HepG2 (cell line): Measurements from ENCODE around the gene TLK1. TPM values are rescaled to one million over a fixed set of nuclear protein-coding genes. Genes with fewer than 3 reads are reported as not detected.
A peak's percentile ranks its signal among the peaks of the same experiment; 100 is the strongest.

Experiments
- BRF2 ChIP-seq: sonication (generic); formaldehyde crosslinking; IDR thresholded peaks from 2 replicates; pipeline ENCODE4 v1.8.1; 2022; ENCODE audit warnings: mild to moderate bottlenecking, missing genetic modification reagents
- DZIP1 ChIP-seq: sonication (generic); formaldehyde crosslinking; IDR thresholded peaks from 2 replicates; pipeline ENCODE4 v1.5.0; 2020; ENCODE audit warnings: mild to moderate bottlenecking, missing genetic modification reagents
- ELF3 ChIP-seq: IDR thresholded peaks from 2 replicates; pipeline ENCODE4 v1.6.1; 2016; ENCODE audit warnings: missing genetic modification reagents, missing compliant biosample characterization
- ETS1 ChIP-seq: sonication (generic); formaldehyde crosslinking; IDR thresholded peaks from 2 replicates; pipeline ENCODE4 v1.4.0; 2020; ENCODE audit warnings: missing genetic modification reagents
- FOXM1 ChIP-seq: sonication (generic); formaldehyde crosslinking; IDR thresholded peaks from 2 replicates; pipeline ENCODE4 v1.5.0; 2020; ENCODE audit warnings: missing genetic modification reagents
- GLMP ChIP-seq: sonication (generic); formaldehyde crosslinking; IDR thresholded peaks from 2 replicates; pipeline ENCODE4 v1.9.0; 2021; ENCODE audit warnings: missing genetic modification reagents, mild to moderate bottlenecking, borderline replicate concordance
- HNF4A ChIP-seq: sonication (generic); formaldehyde crosslinking; IDR thresholded peaks from 2 replicates; pipeline ENCODE4 v1.4.0; 2020; ENCODE audit warnings: missing genetic modification reagents
- MBNL3 ChIP-seq: fragments of 250-450 bp; sonication (Bioruptor Pico); conservative IDR thresholded peaks from 2 replicates; pipeline ENCODE4 v1.8.0; 2022; ENCODE audit warnings: mild to moderate bottlenecking, inconsistent platforms
- RXRA ChIP-seq: sonication (generic); formaldehyde crosslinking; IDR thresholded peaks from 2 replicates; pipeline ENCODE4 v1.5.1; 2020; ENCODE audit warnings: missing genetic modification reagents
- SKIL ChIP-seq: sonication (generic); formaldehyde crosslinking; IDR thresholded peaks from 2 replicates; pipeline ENCODE4 v1.8.0; 2022; ENCODE audit warnings: missing genetic modification reagents, mild to moderate bottlenecking, moderate library complexity, borderline replicate concordance
- SMC3 ChIP-seq: IDR thresholded peaks from 2 replicates; pipeline ENCODE4 v1.6.1; 2011; ENCODE audit warnings: low read length, improper control_type of control experiment
- ZNF234 ChIP-seq: sonication (generic); formaldehyde crosslinking; conservative IDR thresholded peaks from 2 replicates; pipeline ENCODE4 v1.5.1; 2020; ENCODE audit warnings: mild to moderate bottlenecking, missing genetic modification reagents
- ZNF264 ChIP-seq: sonication (generic); formaldehyde crosslinking; IDR thresholded peaks from 2 replicates; pipeline ENCODE4 v1.4.0; 2020; ENCODE audit warnings: missing genetic modification reagents
- ZNF3 ChIP-seq: IDR thresholded peaks from 2 replicates; pipeline ENCODE4 v1.7.0; 2017; ENCODE audit warnings: inconsistent platforms
- ZNF34 ChIP-seq: sonication (generic); formaldehyde crosslinking; IDR thresholded peaks from 2 replicates; pipeline ENCODE4 v1.4.0; 2020; ENCODE audit warnings: mild to moderate bottlenecking, missing genetic modification reagents, borderline replicate concordance
- ZNF510 ChIP-seq: sonication (generic); formaldehyde crosslinking; IDR thresholded peaks from 2 replicates; pipeline ENCODE4 v1.4.0; 2020; ENCODE audit warnings: low read depth, mild to moderate bottlenecking, missing genetic modification reagents
- ZNF512 ChIP-seq: sonication (generic); formaldehyde crosslinking; IDR thresholded peaks from 2 replicates; pipeline ENCODE4 v1.4.0; 2020; ENCODE audit warnings: mild to moderate bottlenecking, missing genetic modification reagents
- ZNF557 ChIP-seq: sonication (generic); formaldehyde crosslinking; IDR thresholded peaks from 2 replicates; pipeline ENCODE4 v1.4.0; 2020; ENCODE audit warnings: missing genetic modification reagents
- ZNF616 ChIP-seq: sonication (generic); formaldehyde crosslinking; IDR thresholded peaks from 2 replicates; pipeline ENCODE4 v1.5.0; 2020; ENCODE audit warnings: low read depth, mild to moderate bottlenecking, missing genetic modification reagents
- ZNF780A ChIP-seq: sonication (generic); formaldehyde crosslinking; IDR thresholded peaks from 2 replicates; pipeline ENCODE4 v1.8.0; 2022; ENCODE audit warnings: mild to moderate bottlenecking, missing genetic modification reagents, moderate library complexity
- polyA plus RNA-seq, 8 experiments: library from polyadenylated mRNA; depleted of rRNA in 3 of 8; stranded (reverse) in 7 of 8; unstranded in 1 of 8; fragments of >200 nt; fragmentation: Illumina TruSeq in 4 of 8; extraction: Trizol in 4 of 8; gene quantifications; 2 replicates each; pipeline versions ENCODE4 v1.2.1 to v1.2.3, GENCODE V29; 2011 to 2016; ENCODE audit warnings: low read depth in 4 of 8, missing spikeins in 1 of 8, mixed read lengths in 1 of 8; ENCODE audit not compliant: insufficient read depth in 1 of 8
- total RNA-seq, 5 experiments: library from RNA; depleted of rRNA; stranded (reverse); fragments of >200 nt; fragmentation: Illumina TruSeq; extraction: Trizol; gene quantifications; 2 replicates each; pipeline ENCODE4 v1.2.3, GENCODE V29; 2016; ENCODE audit warnings: low read depth in 1 of 5

TLK1 gene
- total and polyA plus RNA-seq, 2 of the 13 experiments (the other 11 are each of a cell fraction or from before 2014, with no cell fraction given), result 16.8 to 28.7 TPM

- TF ChIP-seq ELF3 (CRISPR knock-in tag) (no peak), ETS1 (no peak), ZNF512 (CRISPR knock-in tag) (0 out of 2 replicates have a peak, but pooled peaks have one; percentile 58), GLMP (CRISPR knock-in tag) (no peak), ZNF780A (CRISPR knock-in tag) (no peak), RXRA (CRISPR knock-in tag) (no peak), FOXM1 (CRISPR knock-in tag) (no peak), ZNF510 (CRISPR knock-in tag) (no peak), DZIP1 (CRISPR knock-in tag) (no peak), ZNF264 (peak; percentile 58; the same call in 1 of the 2 replicates), ZNF34 (no peak), MBNL3 (CRISPR knock-in tag) (no peak), ZNF3 (no peak), HNF4A (CRISPR knock-in tag) (peak; percentile 38), ZNF557 (CRISPR knock-in tag) (peak; percentile 51; the same call in 1 of the 2 replicates), ZNF234 (CRISPR knock-in tag) (no peak), SMC3 (no peak), BRF2 (no peak), ZNF616 (CRISPR knock-in tag) (no peak), SKIL (CRISPR knock-in tag) (no peak)
Measured at GRCh38 chr2:171088057-171088834, 72.4 kb downstream of the TLK1 start (continued).
